Mesenchymal stem cell (in vitro differentiated cells and primary cell): ENCODE data around the gene SYNC.
A peak's percentile ranks its signal among the peaks of the same experiment; 100 is the strongest.

Experiments used
- DNase-seq: peaks from one replicate; pipeline ENCODE4 v3.0.0-alpha.2; 2013
- H2AFZ ChIP-seq: one replicate; pipeline ENCODE4 v1.6.1; 2013; ENCODE audit warnings: low read depth, mild to moderate bottlenecking, control low read depth, inconsistent platforms, low read length, moderate library complexity
- H2AK5ac ChIP-seq: 2 replicates; pipeline ENCODE4 v1.6.1; 2013; ENCODE audit warnings: low read length, moderate library complexity, mild to moderate bottlenecking, inconsistent platforms; ENCODE audit not compliant: severe bottlenecking
- H2BK120ac ChIP-seq: one replicate; pipeline ENCODE4 v1.6.1; 2013; ENCODE audit warnings: low read depth, mild to moderate bottlenecking, inconsistent platforms, low read length, moderate library complexity
- H2BK12ac ChIP-seq, 2 experiments: one replicate each; pipeline ENCODE4 v1.6.1; 2013; ENCODE audit warnings: inconsistent platforms in 2 of 2, low read length in 2 of 2, mild to moderate bottlenecking in 2 of 2, moderate library complexity in 2 of 2, control low read depth in 1 of 2
- H2BK15ac ChIP-seq: one replicate; pipeline ENCODE4 v1.6.1; 2013; ENCODE audit warnings: mild to moderate bottlenecking, low read depth, inconsistent platforms; ENCODE audit not compliant: poor library complexity, severe bottlenecking
- H2BK5ac ChIP-seq: 2 replicates; pipeline ENCODE4 v1.6.1; 2013; ENCODE audit warnings: low read depth, mild to moderate bottlenecking, low read length, control low read depth, inconsistent platforms; ENCODE audit not compliant: poor library complexity, severe bottlenecking
- H3K14ac ChIP-seq, 2 experiments: one replicate each; pipeline ENCODE4 v1.6.1; 2013; ENCODE audit warnings: inconsistent platforms in 2 of 2, low read length in 2 of 2, control low read depth in 1 of 2, mild to moderate bottlenecking in 1 of 2, moderate library complexity in 1 of 2
- H3K18ac ChIP-seq, 2 experiments: one replicate each; pipeline ENCODE4 v1.6.1; 2013; ENCODE audit warnings: inconsistent platforms in 2 of 2, low read length in 2 of 2, control low read depth in 1 of 2, low read depth in 1 of 2, mild to moderate bottlenecking in 1 of 2
- H3K23ac ChIP-seq, 2 experiments: one replicate each; pipeline ENCODE4 v1.6.1; 2013; ENCODE audit warnings: inconsistent platforms in 2 of 2, low read length in 2 of 2, mild to moderate bottlenecking in 2 of 2, moderate library complexity in 2 of 2, control low read depth in 1 of 2
- H3K27ac ChIP-seq: 2 replicates; pipeline ENCODE4 v1.5.1; 2013; ENCODE audit warnings: mild to moderate bottlenecking, moderate library complexity, low read length, control low read depth, inconsistent platforms; ENCODE audit not compliant: poor library complexity, severe bottlenecking
- H3K27me3 ChIP-seq, 2 experiments: 2 replicates each; pipeline versions ENCODE4 v1.6.1 to v1.7.0; 2013; ENCODE audit warnings: low read length in 2 of 2, mild to moderate bottlenecking in 2 of 2, moderate library complexity in 2 of 2, control low read depth in 1 of 2, inconsistent platforms in 1 of 2; ENCODE audit not compliant: control insufficient read depth in 1 of 2, insufficient read depth in 1 of 2
- H3K36me3 ChIP-seq, 2 experiments: 2 replicates each; pipeline versions ENCODE4 v1.6.1 to v1.7.0; 2013; ENCODE audit warnings: low read length in 2 of 2, control low read depth in 1 of 2, inconsistent platforms in 1 of 2, low read depth in 1 of 2, mild to moderate bottlenecking in 1 of 2; ENCODE audit not compliant: insufficient read depth in 2 of 2, control insufficient read depth in 1 of 2
- H3K4ac ChIP-seq, 2 experiments: one replicate each; pipeline ENCODE4 v1.6.1; 2013; ENCODE audit warnings: inconsistent platforms in 2 of 2, low read length in 2 of 2, mild to moderate bottlenecking in 2 of 2, moderate library complexity in 2 of 2, control low read depth in 1 of 2, low read depth in 1 of 2
- H3K4me1 ChIP-seq: 2 replicates; pipeline ENCODE4 v1.6.1; 2013; ENCODE audit warnings: low read depth, low read length, control low read depth; ENCODE audit not compliant: control insufficient read depth, insufficient read depth
- H3K4me2 ChIP-seq: 2 replicates; pipeline ENCODE4 v1.6.1; 2013; ENCODE audit warnings: low read length, mild to moderate bottlenecking, inconsistent platforms; ENCODE audit not compliant: poor library complexity, severe bottlenecking
- H3K4me3 ChIP-seq, 2 experiments: 2 replicates each; pipeline versions ENCODE4 v1.5.1 to v1.7.0; 2013; ENCODE audit warnings: low read length in 2 of 2, mild to moderate bottlenecking in 2 of 2, control low read depth in 1 of 2, low read depth in 1 of 2; ENCODE audit not compliant: insufficient read depth in 1 of 2
- H3K79me1 ChIP-seq: replicated peaks from 2 replicates; pipeline ENCODE4 v1.6.1; 2013; ENCODE audit warnings: mild to moderate bottlenecking, control low read depth, low read length, inconsistent platforms; ENCODE audit not compliant: poor library complexity, severe bottlenecking
- H3K9ac ChIP-seq: 2 replicates; pipeline ENCODE4 v1.7.0; 2013; ENCODE audit warnings: mild to moderate bottlenecking, low read length, moderate library complexity
- H3K9me3 ChIP-seq: 2 replicates; pipeline ENCODE4 v1.7.0; 2013; ENCODE audit warnings: mild to moderate bottlenecking, low read length; ENCODE audit not compliant: control insufficient read depth
- H4K8ac ChIP-seq: one replicate; pipeline ENCODE4 v1.6.1; 2013; ENCODE audit warnings: inconsistent platforms, mild to moderate bottlenecking, low read length, moderate library complexity
- H4K91ac ChIP-seq: one replicate; pipeline ENCODE4 v1.6.1; 2013; ENCODE audit warnings: mild to moderate bottlenecking, low read length, inconsistent platforms
- WGBS: methylation state at CpG from one replicate; pipeline ENCODE4 v1.1.7; 2013; ENCODE audit warnings: mixed read lengths; 5-methylcytosine and 5-hydroxymethylcytosine counted together

SYNC gene

DNA sequence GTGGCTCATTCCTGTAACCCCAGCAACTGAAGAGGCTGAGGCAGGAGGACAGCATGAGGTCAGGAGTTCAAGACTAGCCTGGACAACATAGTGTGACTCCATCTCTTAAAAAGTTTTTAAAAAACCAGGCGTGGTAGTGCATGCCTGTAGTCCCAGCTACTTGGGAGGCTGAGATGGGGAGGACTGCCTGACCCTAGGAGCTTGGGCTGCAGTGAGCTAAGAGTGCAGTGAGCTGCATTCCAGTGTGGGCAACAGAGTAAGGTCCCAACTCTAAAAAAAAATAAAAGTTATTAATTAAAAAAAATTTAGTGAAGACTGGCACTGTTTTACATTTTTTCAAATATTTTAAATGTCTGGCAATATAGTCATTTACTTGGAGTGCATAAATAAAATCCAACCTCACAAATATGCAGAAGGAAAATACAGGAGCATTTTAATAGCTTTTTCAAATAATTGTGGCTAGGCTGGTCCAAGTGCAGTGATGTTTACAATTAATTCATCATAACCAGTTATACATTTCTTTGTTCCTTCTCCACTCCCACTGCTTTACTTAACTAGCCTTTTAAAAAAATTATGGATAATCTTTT, 63.0 kb downstream of the SYNC start:
- Histone ChIP-seq H3K9ac (no peak overlapping the region), H2BK15ac (no peak overlapping the region), H2BK120ac (no peak overlapping the region), H3K23ac (no peak overlapping the region), H3K9me3 (no peaks in the 10 kb centered on the region), H2AK5ac (no peak overlapping the region), H3K36me3 (peaks cover 0 to 8% of the 10 kb centered on the region in 2 experiments), H3K27me3 (no peaks in the 10 kb centered on the region), H3K14ac (no peak overlapping the region), H3K4ac (no peak overlapping the region), H3K4me1 (peaks cover 4% of the 10 kb centered on the region), H2AFZ (no peak overlapping the region), H2BK12ac (no peak overlapping the region), H2BK5ac (no peak overlapping the region), H3K79me1 (peaks cover 18% of the 10 kb centered on the region), H3K4me3 (no peak overlapping the region), H4K8ac (no peak overlapping the region), H3K18ac (no peak overlapping the region), H3K27ac (no peak overlapping the region), H4K91ac (no peak overlapping the region), H3K4me2 (no peak overlapping the region)
- no peak for DNase-seq
- 94% methylated on average over 1 of the region's 1 CpG for WGBS

DNA sequence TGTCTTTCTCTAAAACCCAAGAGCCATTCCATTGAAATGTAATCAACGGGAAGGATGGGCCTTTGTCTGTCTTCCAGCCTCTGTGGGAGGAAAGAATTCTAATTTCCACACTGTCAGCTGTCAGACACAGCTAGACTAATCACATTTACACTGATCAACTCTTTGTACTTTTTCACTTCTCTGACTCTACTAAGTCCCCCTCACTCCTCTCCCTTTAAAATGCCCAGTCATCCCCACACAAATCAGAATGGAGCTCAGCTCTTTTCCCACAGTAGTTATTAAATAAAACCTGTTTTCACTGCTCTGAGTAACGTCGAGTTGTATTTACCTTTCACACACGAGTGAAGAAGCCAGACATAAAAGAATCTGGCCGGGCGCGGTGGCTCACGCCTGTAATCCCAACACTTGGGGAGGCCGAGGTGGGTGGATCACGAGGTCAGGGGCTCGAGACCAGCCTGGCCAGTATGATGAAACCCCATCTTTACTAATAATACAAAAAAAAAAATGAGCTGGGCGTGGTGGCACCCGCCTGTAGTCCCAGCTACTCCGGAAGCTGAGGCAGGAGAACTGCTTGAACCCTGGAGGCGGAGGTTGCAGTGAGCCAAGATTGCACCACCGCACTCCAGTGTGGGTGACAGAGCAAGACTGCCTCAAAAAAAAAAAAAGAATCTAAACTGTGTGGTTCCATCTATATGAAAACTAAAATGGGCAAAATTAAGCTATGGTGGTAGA, 65.5 kb downstream of the SYNC start:
- H4K8ac ChIP-seq: no peak overlapping the region
- H3K23ac ChIP-seq: no peak overlapping the region
- no peak overlapping the region for H2BK5ac ChIP-seq
- peaks cover 4% of the 10 kb centered on the region for H3K4me1 ChIP-seq
- no peak for DNase-seq
- H2AK5ac ChIP-seq: no peak overlapping the region
- no peak overlapping the region for H3K4me2 ChIP-seq
- H3K18ac ChIP-seq: no peak overlapping the region
- H2AFZ ChIP-seq: no peak overlapping the region
- H3K4me3 ChIP-seq: no peak overlapping the region
- peak overlapping the region; percentile 8 for H2BK120ac ChIP-seq
- H2BK12ac ChIP-seq: no peak overlapping the region
- H4K91ac ChIP-seq: no peak overlapping the region
- peaks cover 4 to 27% of the 10 kb centered on the region in 2 experiments for H3K36me3 ChIP-seq
- 92% methylated on average over 16 of the region's 16 CpGs for WGBS
- H3K14ac ChIP-seq: no peak overlapping the region
- H3K79me1 ChIP-seq: peaks cover 22% of the 10 kb centered on the region
- no peak overlapping the region for H3K4ac ChIP-seq
- H3K9me3 ChIP-seq: no peaks in the 10 kb centered on the region
- H3K9ac ChIP-seq: no peak overlapping the region
- H2BK15ac ChIP-seq: no peak overlapping the region
- H3K27ac ChIP-seq: no peak overlapping the region
- no peaks in the 10 kb centered on the region for H3K27me3 ChIP-seq

DNA sequence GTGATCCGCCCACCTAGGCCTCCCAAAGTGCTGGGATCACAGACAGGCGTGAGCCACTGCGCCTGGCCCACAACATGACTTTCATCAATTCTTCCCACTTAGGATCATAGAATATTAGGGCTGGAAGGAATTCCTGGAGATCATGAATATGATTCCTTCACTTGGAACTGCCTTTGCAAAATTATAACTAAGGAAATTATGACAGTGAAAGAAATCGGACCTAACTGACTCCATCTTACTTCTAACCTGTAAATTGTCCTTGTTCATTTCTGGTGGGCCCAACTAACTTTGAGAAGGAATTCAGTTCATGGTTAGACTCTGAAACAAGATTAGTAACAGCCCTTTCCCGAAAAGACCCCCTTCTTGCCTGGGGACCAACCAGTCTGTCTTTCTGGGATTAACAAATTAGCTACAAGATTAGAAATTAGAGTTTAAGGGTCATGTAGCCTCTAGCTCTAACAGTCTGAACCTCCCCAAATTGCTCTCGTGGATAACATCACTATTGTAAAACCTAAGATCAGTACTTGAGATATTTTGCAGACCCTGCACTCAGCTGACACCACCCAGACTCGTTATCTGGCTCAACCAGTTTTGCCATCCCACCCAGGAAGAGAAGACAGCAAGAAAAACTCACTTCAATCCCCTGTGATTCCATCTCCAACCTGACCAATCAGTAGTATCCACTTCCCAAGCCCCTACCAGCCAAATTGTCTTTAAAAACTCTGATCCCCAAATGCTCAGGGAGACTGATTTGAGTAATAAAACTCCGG, 66.9 kb downstream of the SYNC start:
- WGBS: 90% methylated on average over 6 of the region's 8 CpGs

DNA sequence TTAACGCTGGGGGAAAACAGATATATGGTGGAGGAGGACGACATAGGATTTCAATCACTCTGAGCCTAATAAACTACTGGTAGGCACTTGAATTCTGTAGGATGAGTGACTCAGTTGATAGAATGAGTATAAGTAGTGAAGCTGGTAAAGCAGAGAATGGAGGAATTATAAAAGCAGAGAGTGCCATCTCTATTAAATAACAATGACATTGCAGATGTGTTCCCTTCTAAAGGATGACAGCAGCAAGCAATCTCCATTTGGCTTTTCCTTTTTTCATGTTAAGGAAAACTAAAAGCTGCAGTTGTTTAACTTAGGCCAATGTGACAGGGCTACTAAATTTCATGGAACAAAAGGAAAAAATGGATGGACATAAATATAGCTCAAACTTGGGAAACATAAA, 69.7 kb downstream of the SYNC start:
- WGBS: 74% methylated on average over 2 of the region's 2 CpGs
- Histone ChIP-seq H3K36me3 (peaks cover 29 to 46% of the 10 kb centered on the region in 2 experiments), H3K79me1 (peaks cover 30% of the 10 kb centered on the region), H3K23ac (no peak overlapping the region), H4K8ac (no peak overlapping the region), H4K91ac (no peak overlapping the region), H3K9me3 (no peaks in the 10 kb centered on the region), H2AK5ac (no peak overlapping the region), H3K27ac (no peak overlapping the region), H3K4me3 (no peak overlapping the region), H2BK15ac (no peak overlapping the region), H3K4ac (no peak overlapping the region), H3K14ac (no peak overlapping the region), H3K27me3 (no peaks in the 10 kb centered on the region), H3K4me2 (no peak overlapping the region), H3K18ac (no peak overlapping the region), H2BK120ac (no peak overlapping the region), H2BK12ac (no peak overlapping the region), H2AFZ (no peak overlapping the region), H3K9ac (no peak overlapping the region), H2BK5ac (no peak overlapping the region), H3K4me1 (no peaks in the 10 kb centered on the region)
- DNase-seq: no peak

More for the DNA sequence above, 66.9 kb downstream of the SYNC start:
- Histone ChIP-seq H3K4me3 (no peak overlapping the region), H3K79me1 (peaks cover 23% of the 10 kb centered on the region), H3K9ac (no peak overlapping the region), H3K23ac (no peak overlapping the region), H2BK5ac (no peak overlapping the region), H2BK120ac (no peak overlapping the region), H2AFZ (no peak overlapping the region), H3K9me3 (no peaks in the 10 kb centered on the region), H3K14ac (no peak overlapping the region), H2BK15ac (no peak overlapping the region), H3K27ac (no peak overlapping the region), H2BK12ac (no peak overlapping the region), H3K4me2 (no peak overlapping the region), H4K8ac (no peak overlapping the region), H2AK5ac (no peak overlapping the region), H3K27me3 (no peaks in the 10 kb centered on the region), H4K91ac (no peak overlapping the region), H3K4me1 (peaks cover 4% of the 10 kb centered on the region), H3K36me3 (peaks cover 11 to 35% of the 10 kb centered on the region in 2 experiments), H3K18ac (no peak overlapping the region), H3K4ac (no peak overlapping the region)
- DNase-seq: no peak
